NCI-H226 (cell line): Measurements from ENCODE around the gene FTSJ1.
"Not testable (repeated sequence)": the region's sequence is repeated elsewhere in the genome, so short reads cannot be mapped to it uniquely, and the experiment has no call there.

ENCODE experiments used
- DNase-seq: peaks from one replicate; pipeline ENCODE4 v3.0.0-alpha.2; 2015

Gene FTSJ1

GRCh38 chrX:48475774-48476577 lies at the start of gene FTSJ1:
FTSJ1 (plus strand) TSS chrX:48476199; CDS start chrX:48478048, 1,849 bp downstream.
- peak; percentile 81 for DNase-seq

GRCh38 chrX:48427027-48427716 lies 48.8 kb upstream of the FTSJ1 start:
- DNase-seq = not testable (repeated sequence)

- DNase-seq = not testable (repeated sequence)
Measured at GRCh38 chrX:48429606-48430005, 46.4 kb upstream of the FTSJ1 start.

GRCh38 chrX:48430166-48430565 lies 45.8 kb upstream of the FTSJ1 start:
- DNase-seq = not testable (repeated sequence)

- not testable (repeated sequence) for DNase-seq
Measured at GRCh38 chrX:48433713-48434112, 42.3 kb upstream of the FTSJ1 start.

GRCh38 chrX:48447201-48447600 lies 28.8 kb upstream of the FTSJ1 start:
- DNase-seq = not testable (repeated sequence)

GRCh38 chrX:48450076-48450475 lies 25.9 kb upstream of the FTSJ1 start:
- no peak for DNase-seq

- DNase-seq = no peak
Measured at GRCh38 chrX:48451708-48452107, 24.3 kb upstream of the FTSJ1 start.

- DNase-seq = no peak
Measured at GRCh38 chrX:48456628-48457331, 19.2 kb upstream of the FTSJ1 start.

- DNase-seq = no peak
Measured at GRCh38 chrX:48458711-48459110, 17.3 kb upstream of the FTSJ1 start.

- no peak for DNase-seq
Measured at GRCh38 chrX:48459483-48459882, 16.5 kb upstream of the FTSJ1 start.

GRCh38 chrX:48460031-48460430 lies 16.0 kb upstream of the FTSJ1 start:
- DNase-seq = no peak

- no peak for DNase-seq
Measured at GRCh38 chrX:48460606-48461005, 15.4 kb upstream of the FTSJ1 start.

GRCh38 chrX:48461830-48462229 lies 14.2 kb upstream of the FTSJ1 start:
- DNase-seq = no peak

GRCh38 chrX:48465336-48465933 lies 10.6 kb upstream of the FTSJ1 start:
- no peak for DNase-seq

GRCh38 chrX:48466696-48467095 lies 9.3 kb upstream of the FTSJ1 start:
- no peak for DNase-seq

- DNase-seq = no peak
Measured at GRCh38 chrX:48467281-48467761, 8.7 kb upstream of the FTSJ1 start.

- no peak for DNase-seq
Measured at GRCh38 chrX:48468247-48468671, 7.7 kb upstream of the FTSJ1 start.

GRCh38 chrX:48468693-48469691 lies 7.0 kb upstream of the FTSJ1 start:
- DNase-seq = no peak

- DNase-seq = no peak
Measured at GRCh38 chrX:48470110-48470832, 5.7 kb upstream of the FTSJ1 start, which contains the start of gene SLC38A5. SLC38A5 (minus strand) TSS chrX:48470260; CDS start chrX:48467924, 2,336 bp downstream.

GRCh38 chrX:48470833-48471118 lies 5.2 kb upstream of the FTSJ1 start:
- no peak for DNase-seq
